HG02840 (cell line): ENCODE measurements around the gene NKX1-2.
A peak's percentile ranks its signal among the peaks of the same experiment; 100 is the strongest.

Source experiments
- ATAC-seq: cut with Tn5 transposase; IDR thresholded peaks from one replicate; pipeline ENCODE4 v1.9.1; 2021; ENCODE audit warnings: mild to moderate bottlenecking, moderate library complexity, moderate number of reproducible peaks; ENCODE audit not compliant: unreplicated experiment, low FRiP score

Gene NKX1-2

DNA sequence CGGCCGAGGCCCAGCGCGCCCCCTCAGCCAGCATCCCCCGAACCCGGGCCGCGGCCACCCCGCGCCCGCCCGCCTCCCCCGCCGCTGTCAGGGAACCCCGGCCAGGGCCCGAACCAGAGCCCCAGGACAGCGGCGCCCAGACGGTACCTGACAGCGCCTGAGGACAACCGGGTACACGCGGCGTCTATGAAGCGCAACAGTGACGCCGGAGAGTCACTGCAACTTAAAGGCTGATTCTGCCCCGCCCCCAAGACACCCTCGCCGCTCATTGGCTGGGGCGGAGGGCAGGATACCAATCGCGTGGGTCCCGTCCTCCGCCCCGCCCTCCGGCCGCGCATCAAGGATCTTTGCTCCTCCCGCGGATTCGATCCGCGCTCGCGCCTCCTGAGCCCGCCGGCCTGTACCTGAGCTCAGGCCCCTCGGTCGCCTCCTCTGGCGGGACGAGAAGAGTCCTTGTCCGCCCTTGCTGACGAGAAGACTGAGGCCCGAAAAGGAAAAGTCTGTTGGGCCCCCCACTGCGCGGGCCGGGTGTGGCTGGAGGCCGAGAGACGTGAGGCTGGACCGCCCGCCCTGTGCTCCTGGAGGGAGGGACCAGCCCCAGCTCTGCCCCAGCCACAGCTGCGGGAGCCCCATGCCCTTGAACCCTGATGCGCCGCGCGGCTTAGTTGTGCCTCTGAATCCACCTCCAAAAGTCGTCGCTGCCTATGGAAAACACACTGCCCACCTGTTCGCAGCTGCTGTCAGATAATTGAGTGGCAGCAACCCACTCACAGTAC, 30.9 kb downstream of the NKX1-2 start, which contains the start of gene OAT:
OAT (minus strand) TSS at position 198 of the 776 bp plus-strand sequence. CDS start 6,752 bp downstream, outside the sequence.
- ATAC-seq, result peak; percentile 84

DNA sequence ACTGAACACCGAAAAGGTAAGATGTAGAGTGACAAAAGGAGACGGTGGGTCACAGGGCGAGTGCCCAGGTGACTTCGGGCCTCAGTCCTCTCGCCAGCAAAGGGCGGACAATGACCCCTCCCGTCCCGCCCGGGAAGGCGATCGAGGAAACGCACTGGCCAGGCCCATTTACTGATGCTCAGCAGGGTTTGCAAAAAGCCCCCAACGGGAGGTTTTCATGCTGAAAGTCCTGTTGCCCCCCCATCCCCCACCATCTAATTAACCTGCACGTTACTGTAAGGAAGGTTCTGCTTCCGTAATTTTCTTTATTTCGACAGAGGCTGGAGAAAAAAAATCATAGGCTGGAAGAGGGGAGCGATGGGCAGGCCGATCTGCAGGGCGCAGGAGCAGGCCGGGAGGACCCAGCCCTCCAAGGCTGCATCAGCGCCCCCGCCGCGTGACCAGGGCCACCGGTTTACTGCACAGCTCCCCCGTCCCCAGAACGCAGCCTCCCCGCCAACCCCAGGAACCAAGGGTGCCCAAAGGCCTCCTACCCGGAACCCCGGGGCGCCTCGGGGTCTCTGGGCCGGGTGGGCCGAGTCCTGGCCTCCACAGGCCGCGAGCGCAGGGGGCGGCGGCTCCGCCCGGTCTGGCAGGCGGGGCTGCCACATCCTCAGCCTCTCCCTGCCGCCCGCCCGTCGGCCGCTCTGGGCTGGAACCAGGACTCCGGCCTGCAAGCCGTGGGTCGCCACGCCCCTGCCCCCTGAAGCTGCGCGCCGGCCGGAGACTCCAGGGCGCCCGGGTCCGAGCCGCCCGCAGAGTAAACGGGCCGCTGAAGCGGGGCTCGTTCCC, 31.7 kb downstream of the NKX1-2 start:
- peak; percentile 21 for ATAC-seq

DNA sequence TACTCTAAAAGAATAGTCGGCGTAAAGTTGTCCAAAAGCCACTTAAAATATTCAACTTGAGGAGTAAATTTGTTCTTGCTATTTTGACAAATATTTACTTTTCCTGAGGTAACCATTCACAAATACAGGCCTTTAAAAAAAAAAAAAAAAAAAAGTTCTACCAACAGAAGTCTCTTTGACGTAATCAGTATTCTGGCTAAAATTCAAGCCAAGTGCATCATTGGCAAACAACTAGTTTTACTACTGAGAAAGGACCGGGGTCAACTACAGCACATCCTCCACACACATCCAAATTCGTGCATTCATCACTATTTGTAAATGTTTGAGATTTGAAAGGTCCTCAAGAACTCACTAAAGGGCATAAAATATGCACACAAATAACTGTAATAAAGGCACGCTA, 33.1 kb downstream of the NKX1-2 start:
- no peak for ATAC-seq

DNA sequence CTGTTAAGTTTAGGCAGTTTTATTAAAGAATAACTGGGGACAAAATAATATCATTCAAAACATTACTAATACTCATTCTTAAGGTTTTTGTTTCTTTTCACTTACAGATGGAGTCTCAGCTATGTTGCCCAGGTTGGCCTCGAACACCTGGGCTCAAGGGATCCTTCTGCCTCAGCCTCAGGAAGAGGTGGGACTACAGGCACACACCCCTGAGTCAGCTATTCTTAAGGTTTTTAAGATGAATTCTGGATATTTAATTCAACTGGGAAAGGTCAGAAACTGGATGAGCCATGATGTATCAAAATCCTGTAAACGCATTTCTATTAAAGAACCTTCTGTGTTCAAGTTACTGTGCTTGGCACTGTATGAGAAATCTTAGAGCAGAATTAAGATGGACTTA, 34.6 kb downstream of the NKX1-2 start:
- no peak for ATAC-seq

DNA sequence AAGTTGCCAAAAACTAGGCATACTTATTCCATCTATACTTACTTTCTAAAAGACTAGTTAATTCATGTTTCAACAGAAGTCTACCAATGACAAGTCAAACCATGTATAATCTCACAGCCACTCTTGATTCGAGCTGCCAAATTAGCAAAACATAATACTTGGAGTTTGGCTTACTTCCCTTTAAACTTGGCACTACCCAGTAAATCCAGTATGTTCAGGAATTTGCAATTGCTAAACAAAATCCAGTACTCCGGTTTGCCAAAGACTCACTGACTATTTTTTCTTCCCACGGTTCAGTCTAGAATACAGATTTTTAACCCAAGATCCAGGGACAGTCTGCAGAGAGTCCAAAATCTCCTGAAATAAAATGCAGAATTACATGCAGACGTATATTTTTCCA, 35.8 kb downstream of the NKX1-2 start:
- no peak for ATAC-seq

DNA sequence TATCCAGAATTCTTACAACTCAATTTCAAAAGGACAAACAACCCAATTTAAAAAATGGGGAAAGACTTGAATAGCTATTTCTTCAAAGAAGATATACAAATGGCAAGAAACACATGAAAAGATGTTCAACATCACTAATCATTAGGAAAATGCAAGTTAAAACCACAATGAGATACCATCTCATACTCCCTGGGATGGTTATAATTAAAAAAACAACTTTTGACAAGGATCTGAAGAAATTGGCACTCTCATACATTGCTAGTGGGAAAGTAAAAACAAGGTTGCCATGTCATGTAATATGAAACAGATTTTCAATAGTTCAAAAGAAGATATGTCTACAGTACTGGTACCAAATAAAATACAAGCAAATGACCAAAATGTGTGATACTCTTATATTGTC, 40.1 kb downstream of the NKX1-2 start:
- no peak for ATAC-seq

DNA sequence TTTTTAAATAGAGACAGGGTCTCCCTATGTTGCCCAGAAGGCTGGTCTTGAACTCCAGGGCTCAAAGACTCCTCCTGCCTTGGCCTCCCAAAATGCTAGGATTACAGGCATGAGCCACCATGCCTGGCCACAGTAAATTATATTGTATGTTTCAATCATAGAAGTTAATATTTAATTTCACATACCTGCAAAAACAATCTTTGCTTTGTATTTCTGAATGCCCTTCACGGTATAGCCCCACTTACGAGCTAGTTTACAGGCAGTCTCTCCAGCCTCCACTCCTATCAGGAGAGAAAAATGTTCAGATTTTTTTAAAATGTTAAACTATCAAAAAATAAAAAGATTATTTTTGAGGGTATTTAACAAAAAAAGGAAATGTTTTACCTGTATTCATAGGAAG, 41.5 kb downstream of the NKX1-2 start:
- no peak for ATAC-seq

DNA sequence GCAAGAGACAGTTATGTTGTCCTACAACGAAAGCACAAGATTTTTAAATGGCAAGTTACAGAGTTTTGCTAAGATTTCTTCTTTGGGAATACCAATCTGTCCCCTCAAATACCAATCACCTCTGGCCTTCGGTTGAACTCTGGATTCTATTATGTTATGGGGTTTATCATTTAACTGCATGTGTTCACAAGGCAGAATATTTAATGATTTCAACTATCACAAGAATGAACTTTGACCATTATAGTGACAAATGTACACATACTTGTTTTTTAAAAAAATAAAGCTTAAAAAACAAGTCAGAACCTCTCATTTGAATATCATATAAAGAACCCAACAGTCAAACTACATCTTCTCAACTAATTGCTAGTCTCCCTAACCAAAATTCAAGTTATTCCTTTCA, 42.4 kb downstream of the NKX1-2 start:
- no peak for ATAC-seq

DNA sequence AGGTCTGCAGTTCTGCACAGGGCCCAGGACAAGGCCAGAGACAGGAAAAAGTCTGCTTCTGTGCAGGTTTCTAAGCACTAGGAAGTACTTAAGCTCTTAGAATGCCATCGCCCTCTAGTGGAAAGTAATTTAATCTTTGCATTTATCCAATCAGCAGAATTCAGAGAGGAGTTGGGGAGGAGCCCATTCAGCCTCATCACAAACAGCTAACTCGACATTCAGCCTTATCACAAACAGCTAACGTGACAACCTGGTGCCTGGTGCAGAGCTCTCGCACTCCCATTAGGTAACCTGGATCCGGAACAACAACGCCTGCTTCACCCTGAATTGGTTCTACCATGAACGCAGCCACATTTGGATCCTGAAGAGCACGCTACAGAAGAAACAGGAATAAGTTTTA, 46.3 kb downstream of the NKX1-2 start:
- peak; percentile 56 for ATAC-seq

DNA sequence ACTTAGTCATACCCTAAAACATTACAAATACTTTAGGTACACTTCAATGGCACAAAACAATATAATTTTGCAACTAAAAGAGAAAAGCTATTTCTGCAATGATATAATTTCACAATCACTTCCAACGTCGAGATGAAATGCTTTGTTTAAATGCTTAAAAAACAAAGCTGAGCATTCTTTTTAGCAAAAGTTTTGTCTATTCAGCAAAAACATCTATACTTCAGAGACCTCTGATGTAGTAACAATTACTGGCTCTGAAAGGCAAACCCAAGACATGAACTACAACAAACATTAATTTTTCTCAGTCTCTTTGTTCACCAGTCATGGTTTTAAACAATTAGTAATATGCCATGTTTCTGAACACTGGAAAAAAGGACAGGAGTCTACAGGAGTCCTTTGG, 47.6 kb downstream of the NKX1-2 start:
- no peak for ATAC-seq

DNA sequence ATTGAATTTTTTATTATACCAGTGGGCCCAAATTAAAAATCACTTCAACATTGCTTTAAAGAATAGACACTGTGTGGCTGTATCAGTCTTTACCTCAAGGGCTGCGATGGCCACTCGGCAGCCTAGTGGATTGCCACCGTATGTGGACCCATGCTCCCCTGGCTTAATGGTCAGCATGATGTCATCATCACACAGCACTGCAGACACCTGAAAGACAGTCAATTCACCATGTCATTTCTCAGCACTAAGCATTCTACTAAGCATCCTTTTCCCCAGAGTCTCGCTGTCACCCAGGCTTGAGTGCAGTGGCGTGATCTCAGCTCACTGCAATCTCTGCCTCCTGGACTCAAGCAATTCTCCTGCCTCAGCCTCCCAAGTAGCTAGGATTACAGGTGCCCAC, 48.2 kb downstream of the NKX1-2 start:
- no peak for ATAC-seq
